Measurements from ENCODE around the gene ANKRD9. TPM values are rescaled to one million over a fixed set of nuclear protein-coding genes. Genes with fewer than 3 reads are reported as not detected.
A peak's percentile ranks its signal among the peaks of the same experiment; 100 is the strongest.
"Not testable (repeated sequence)": the region's sequence is repeated elsewhere in the genome, so short reads cannot be mapped to it uniquely, and the experiment has no call there.

ANKRD9 gene
- total and polyA plus RNA-seq, 2 of the 13 experiments (the other 11 are each of a cell fraction or from before 2014, with no cell fraction given) = 10.0 to 15.0 TPM

DNA sequence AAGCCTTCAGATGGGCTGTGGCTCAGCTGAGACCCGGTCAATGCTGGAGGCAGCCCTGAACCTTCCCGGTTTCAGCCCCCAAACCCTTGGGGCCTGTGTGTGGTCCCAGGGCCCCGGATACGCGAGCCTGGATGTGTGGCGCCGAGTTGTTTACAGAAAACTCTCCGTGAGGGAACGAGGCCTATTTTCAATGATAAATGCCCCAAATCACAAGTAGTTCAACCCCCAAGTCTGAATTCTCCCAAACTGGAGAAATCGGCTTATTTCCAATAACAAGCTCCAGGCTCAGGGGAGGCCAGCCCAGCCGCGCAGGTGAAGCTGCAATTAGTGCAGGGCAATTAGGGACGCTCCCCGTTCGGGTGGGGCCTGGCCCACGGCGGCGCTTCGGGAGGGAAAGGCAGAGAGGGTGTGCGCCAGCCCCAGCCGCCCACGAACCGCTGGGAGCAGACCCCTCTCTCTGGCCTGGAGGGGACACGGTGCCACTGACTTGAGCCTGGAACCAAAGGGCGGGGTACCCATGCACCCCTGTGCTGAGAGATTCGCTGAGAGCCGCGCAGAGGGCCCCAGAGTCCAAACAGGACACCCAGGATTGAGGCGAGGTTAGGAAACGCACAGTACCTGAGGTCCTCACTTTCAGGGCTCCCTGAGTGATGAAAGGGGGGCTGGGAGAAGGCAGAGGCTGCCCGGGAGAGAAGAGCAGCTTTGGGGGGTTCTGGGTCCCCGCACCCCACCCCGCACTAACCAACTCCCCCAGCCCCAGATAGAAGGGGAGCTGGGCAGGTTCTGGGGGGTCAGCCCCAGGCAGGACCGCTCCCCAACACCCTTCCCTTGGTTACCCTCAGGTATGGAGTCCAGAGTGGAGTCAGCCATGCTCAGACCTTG lies 14.2 kb upstream of the ANKRD9 start:
- in situ Hi-C loops (cut with HindIII; ENCODE audit: extremely low pct_ligation_motif_present, low pct_unique_long_range_greater_than_20kb) (no loop called here), intact Hi-C loops (cut with micrococcal nuclease; ENCODE audit: unreplicated experiment) (loop anchor here (1.0 to 5.0 kb wide), 2 partner anchors 70 to 158 kb away; no protein-coding TSS in a partner anchor)
- no peak for TF ChIP-seq HMG20B (CRISPR knock-in tag; conservative IDR thresholded peaks at IDR 0.05)
- TF ChIP-seq RARG (CRISPR knock-in tag; IDR thresholded peaks at IDR 0.05; ENCODE audit: low read depth) = no peak
- TF ChIP-seq KDM3A (CRISPR knock-in tag; IDR thresholded peaks at IDR 0.05; ENCODE audit: low read depth) = no peak
- 0 out of 2 replicates have a peak, but pooled peaks have one; percentile 13 for TF ChIP-seq ZNF136 (CRISPR knock-in tag; IDR thresholded peaks at IDR 0.05; ENCODE audit: low read depth)
- WGBS (ENCODE audit: low lambda C conversion rate) = 75% methylated on average over 23 of the region's 34 CpGs
- DNase-seq (ENCODE audit: low spot score) (no peak), FAIRE-seq (no peak), ATAC-seq (peak; percentile 1; the same call in 1 of the 3 replicates)
- Histone ChIP-seq H3K36me3 (replicated peaks in 1 of 2; ENCODE audit: control insufficient read depth in 1 of 2, insufficient read depth in 2 of 2, low read length in 2 of 2) (no peaks in the 10 kb centered on the region), H4K20me1 (ENCODE audit: insufficient read depth, low read length) (no peaks in the 10 kb centered on the region), H3K4me3 (replicated peaks in 1 of 3; ENCODE audit: insufficient read depth in 1 of 3, low read depth in 2 of 3, low read length in 3 of 3) (peak overlapping the region; percentile 21 to 46 (median 26); a peak in 2 of 6 replicates), H3K4me2 (ENCODE audit: low read depth, low read length) (peak overlapping the region; percentile 59), H3K27me3 (ENCODE audit: control insufficient read depth in 1 of 2, insufficient read depth in 2 of 2, low read length in 2 of 2) (no peaks in the 10 kb centered on the region; a peak in 1 of 5 replicates), H3K79me2 (ENCODE audit: insufficient read depth, low read length) (no peaks in the 10 kb centered on the region), H2AFZ (ENCODE audit: low read length) (no peak overlapping the region), H3K27ac (ENCODE audit: extremely low read length, insufficient read depth, low read length) (no peak overlapping the region), H3K9ac (ENCODE audit: insufficient read depth, low read depth, low read length) (no peak overlapping the region), H3K9me3 (ENCODE audit: low read length) (no peaks in the 10 kb centered on the region), H3K4me1 (ENCODE audit: insufficient read depth, low read length) (peaks cover 38% of the 10 kb centered on the region)
- ChIA-PET CTCF (ENCODE audit: low intra/inter-chr PET ratio, low total read pairs) (interaction anchor here (1.4 kb wide), 1 partner anchor 66 kb away, joined by 5 read pairs; no protein-coding TSS in a partner anchor), POLR2A (interaction anchor here (0.6 to 2.7 kb wide), 17 partner anchors 14 to 399 kb away, joined by 3 to 102 read pairs (median 6); partner anchors contain the start of genes AMN and ANKRD9)
- BruUV-seq (replicated peaks) = no TSS peak

DNA sequence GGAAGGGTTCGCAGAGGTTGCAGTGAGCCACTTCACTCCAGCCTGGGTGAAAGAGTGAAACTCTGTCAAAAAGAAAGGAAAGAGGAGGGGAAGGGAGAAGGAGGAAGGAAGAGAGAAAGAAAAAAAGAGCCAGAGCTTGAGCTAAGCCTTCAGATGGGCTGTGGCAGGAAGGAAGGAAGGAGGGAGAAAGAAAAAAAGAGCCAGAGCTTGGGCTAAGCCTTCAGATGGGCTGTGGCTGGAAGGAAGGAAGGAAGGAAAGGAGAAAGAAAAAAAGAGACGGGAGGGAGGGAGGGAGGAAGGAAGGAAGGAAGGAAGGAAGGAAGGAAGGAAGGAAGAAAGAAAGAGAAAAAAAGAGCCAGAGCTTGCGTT lies 13.6 kb upstream of the ANKRD9 start:
- DNase-seq (ENCODE audit: low spot score) (no peak), FAIRE-seq (no peak), ATAC-seq (no peak)
- in situ Hi-C loops (cut with HindIII; ENCODE audit: extremely low pct_ligation_motif_present, low pct_unique_long_range_greater_than_20kb) = no loop called here
- Histone ChIP-seq H3K4me1 (ENCODE audit: insufficient read depth, low read length) (peaks cover 43% of the 10 kb centered on the region), H3K4me3 (replicated peaks in 1 of 3; ENCODE audit: insufficient read depth in 1 of 3, low read depth in 2 of 3, low read length in 3 of 3) (no peak overlapping the region), H3K9ac (ENCODE audit: insufficient read depth, low read depth, low read length) (no peak overlapping the region), H3K79me2 (ENCODE audit: insufficient read depth, low read length) (no peaks in the 10 kb centered on the region), H2AFZ (ENCODE audit: low read length) (no peak overlapping the region), H3K36me3 (replicated peaks in 1 of 2; ENCODE audit: control insufficient read depth in 1 of 2, insufficient read depth in 2 of 2, low read length in 2 of 2) (no peaks in the 10 kb centered on the region), H4K20me1 (ENCODE audit: insufficient read depth, low read length) (no peaks in the 10 kb centered on the region), H3K4me2 (ENCODE audit: low read depth, low read length) (no peak overlapping the region), H3K27ac (ENCODE audit: extremely low read length, insufficient read depth, low read length) (no peak overlapping the region), H3K27me3 (ENCODE audit: control insufficient read depth in 1 of 2, insufficient read depth in 2 of 2, low read length in 2 of 2) (no peaks in the 10 kb centered on the region; a peak in 1 of 5 replicates), H3K9me3 (ENCODE audit: low read length) (no peaks in the 10 kb centered on the region)
- intact Hi-C loops (cut with micrococcal nuclease; ENCODE audit: unreplicated experiment) = loop anchor here (5.0 kb wide), 1 partner anchor 159 kb away; no protein-coding TSS in a partner anchor
- BruUV-seq (replicated peaks) = no TSS peak
- ChIA-PET CTCF (ENCODE audit: low intra/inter-chr PET ratio, low total read pairs) (no interaction called here), POLR2A (interaction anchor here (0.6 to 2.4 kb wide), 3 partner anchors 16 to 176 kb away, joined by 3 to 14 read pairs (median 5); no protein-coding TSS in a partner anchor)
- WGBS (ENCODE audit: low lambda C conversion rate) = 81% methylated on average over 3 of the region's 3 CpGs
- TF ChIP-seq JUNB (CRISPR knock-in tag; IDR thresholded peaks at IDR 0.05; ENCODE audit: borderline replicate concordance) (peak; percentile 23; the same call in 1 of the 2 replicates), KAT8 (CRISPR knock-in tag; IDR thresholded peaks at IDR 0.05) (no peak)

DNA sequence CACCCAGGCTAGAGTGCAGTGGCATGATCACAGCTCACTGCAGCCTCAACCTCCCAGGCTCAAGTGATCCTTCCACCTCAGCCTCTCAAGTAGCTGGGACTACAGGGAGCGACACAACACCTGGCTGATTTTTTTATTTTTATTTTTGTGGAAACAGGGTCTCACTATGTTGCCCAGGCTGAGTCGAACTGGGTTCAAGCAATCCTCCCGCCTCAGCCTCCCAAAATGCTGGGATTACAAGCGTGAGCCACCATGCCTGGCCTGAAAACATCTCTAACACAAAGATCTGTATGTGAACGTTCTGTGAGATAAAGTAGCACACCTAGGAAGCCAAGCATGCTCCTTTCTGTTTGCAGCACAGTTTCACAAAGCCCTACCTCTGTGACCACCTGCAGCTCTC lies 10.1 kb upstream of the ANKRD9 start:
- H3K79me2 ChIP-seq (ENCODE audit: insufficient read depth, low read length); CTCF ChIA-PET (ENCODE audit: low intra/inter-chr PET ratio, low total read pairs); H3K9me3 ChIP-seq (ENCODE audit: low read length); H4K20me1 ChIP-seq (ENCODE audit: insufficient read depth, low read length); H3K27me3 ChIP-seq (ENCODE audit: control insufficient read depth in 1 of 2, insufficient read depth in 2 of 2, low read length in 2 of 2); BruUV-seq (replicated peaks); POLR2A ChIA-PET; H3K4me2 ChIP-seq (ENCODE audit: low read depth, low read length); H3K4me3 ChIP-seq (replicated peaks in 1 of 3; ENCODE audit: insufficient read depth in 1 of 3, low read depth in 2 of 3, low read length in 3 of 3); ATAC-seq; H3K36me3 ChIP-seq (replicated peaks in 1 of 2; ENCODE audit: control insufficient read depth in 1 of 2, insufficient read depth in 2 of 2, low read length in 2 of 2); H2AFZ ChIP-seq (ENCODE audit: low read length); FAIRE-seq; DNase-seq (ENCODE audit: low spot score); H3K27ac ChIP-seq (ENCODE audit: extremely low read length, insufficient read depth, low read length); H3K9ac ChIP-seq (ENCODE audit: insufficient read depth, low read depth, low read length): not testable (repeated sequence)
- H3K4me1 ChIP-seq (ENCODE audit: insufficient read depth, low read length) = peaks cover 31% of the 10 kb centered on the region
- WGBS (ENCODE audit: low lambda C conversion rate) = 51% methylated on average over 5 of the region's 5 CpGs
- intact Hi-C loops (cut with micrococcal nuclease; ENCODE audit: unreplicated experiment) = loop anchor here (5.0 kb wide), 2 partner anchors 163 to 202 kb away; partner anchors contain the start of gene ZNF839
- in situ Hi-C loops (cut with HindIII; ENCODE audit: extremely low pct_ligation_motif_present, low pct_unique_long_range_greater_than_20kb) = loop anchor here (5.0 kb wide), 1 partner anchor 82 kb away; no protein-coding TSS in a partner anchor
